SK-N-MC (cell line): Measurements from ENCODE around the gene FHOD3.

Source experiments
- FOXP2 ChIP-seq: optimal IDR thresholded peaks from 2 replicates; pipeline ENCODE3; 2011; ENCODE audit warnings: mild to moderate bottlenecking, moderate library complexity; ENCODE audit not compliant: insufficient read depth; ENCODE audit errors: extremely low read length, control extremely low read depth
- POLR2AphosphoS5 ChIP-seq: IDR thresholded peaks from 2 replicates; pipeline ENCODE4 v1.6.1; 2012; ENCODE audit warnings: mild to moderate bottlenecking, low read depth, low read length, borderline replicate concordance

DNA sequence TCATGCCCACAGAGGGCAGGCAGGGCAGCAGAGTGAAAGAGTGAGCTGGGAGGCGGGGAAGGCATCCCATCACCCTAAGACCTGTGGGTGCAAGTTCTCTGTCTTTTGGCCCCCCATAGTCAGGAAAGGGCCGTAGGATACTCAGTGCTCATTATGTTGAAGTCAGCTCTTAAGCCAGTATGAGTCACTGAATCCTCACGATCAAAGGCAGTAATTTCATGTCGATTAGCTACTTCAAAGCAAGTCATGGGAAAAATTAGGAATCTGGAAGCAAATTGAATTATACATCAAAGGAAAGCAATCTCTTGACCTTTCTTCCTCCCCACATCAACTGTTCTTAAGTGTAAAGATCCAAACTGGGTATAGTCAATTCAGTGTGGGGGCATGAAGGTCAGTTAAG lies 178.9 kb downstream of the FHOD3 start:
- TF ChIP-seq POLR2AphosphoS5 (no peak), FOXP2 (no peak)
